ENCODE measurements around the gene CORO2A.

CORO2A gene

GRCh38 chr9:98192503-98193335 is at the start of gene CORO2A:
Gene CORO2A, minus strand, starts transcription at chr9:98192637. Its CDS starts 34,977 bp downstream, at chr9:98157660.
- peak; percentile 69 for DNase-seq (ENCODE audit: low spot score)

- DNase-seq (ENCODE audit: low spot score), result no peak
Observed at GRCh38 chr9:98241357-98242300, 49.2 kb upstream of the CORO2A start.

DNA sequence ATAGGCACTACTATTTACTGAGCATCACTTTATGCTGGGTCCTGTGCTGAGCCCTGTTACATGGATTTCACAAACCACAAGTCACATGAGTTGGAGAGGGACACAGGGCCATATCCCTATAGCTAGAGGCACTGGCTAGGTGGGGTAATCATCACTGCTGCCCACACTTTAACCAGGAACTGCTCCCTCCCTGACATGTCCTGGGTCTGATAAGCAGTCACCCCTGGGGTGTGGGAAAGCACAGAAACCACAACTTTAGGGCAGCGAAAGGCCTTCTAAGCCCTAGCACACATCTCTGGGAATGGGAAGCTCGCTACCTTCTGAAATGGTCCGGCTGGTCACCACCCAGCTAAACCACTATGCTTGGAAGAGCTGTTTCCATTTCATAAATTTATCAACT is 48.0 kb upstream of the CORO2A start:
- DNase-seq (ENCODE audit: low spot score), result no peak

GRCh38 chr9:98236901-98237487 is 44.6 kb upstream of the CORO2A start:
- no peak for DNase-seq (ENCODE audit: low spot score)

DNA sequence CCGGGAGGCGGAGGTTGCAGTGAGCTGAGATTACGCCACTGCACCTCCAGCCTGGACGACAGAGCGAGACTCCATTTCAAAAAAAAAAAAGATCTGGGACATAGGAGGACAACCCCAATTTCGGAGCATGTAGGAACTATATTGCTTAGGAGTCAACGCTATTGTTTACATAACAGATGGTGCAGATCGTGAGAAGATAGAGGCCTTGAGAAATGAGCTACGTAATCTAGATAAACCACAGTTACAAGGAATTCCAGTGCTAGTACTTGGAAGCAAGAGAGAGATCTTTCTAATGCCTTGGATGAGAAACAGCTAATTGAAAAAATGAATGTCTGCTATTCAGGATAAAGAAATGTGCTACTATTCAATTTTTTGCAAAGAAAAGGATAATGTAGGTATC is 42.7 kb upstream of the CORO2A start:
- DNase-seq (ENCODE audit: low spot score), result no peak

DNA sequence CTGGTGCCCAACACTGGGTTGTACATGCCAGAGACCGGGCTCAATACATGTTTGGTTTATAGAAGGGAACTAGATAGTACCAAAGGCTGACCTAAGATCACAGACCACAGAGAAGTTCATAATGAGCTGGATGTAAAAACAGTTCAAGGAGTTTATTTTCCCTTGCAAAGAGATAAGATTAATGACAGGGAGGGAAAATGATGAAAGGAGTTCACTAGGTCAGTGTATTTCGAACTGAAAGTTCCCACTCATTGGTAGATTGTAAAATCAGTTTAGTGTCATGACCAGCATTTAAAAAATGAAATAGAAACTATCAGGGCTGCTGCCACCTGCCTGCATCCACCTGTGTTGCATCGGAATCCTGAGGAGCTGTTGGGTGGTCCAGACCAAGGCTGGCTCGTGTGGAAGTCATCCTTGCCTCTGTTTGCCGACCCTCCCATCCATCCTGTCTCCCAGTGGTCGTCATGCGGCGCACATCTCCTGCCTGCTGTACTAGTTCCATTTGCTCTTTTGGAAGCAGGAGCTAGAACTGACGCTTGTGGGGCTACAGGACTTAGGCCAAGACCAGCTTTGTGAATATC is 41.9 kb upstream of the CORO2A start:
- DNase-seq (ENCODE audit: low spot score), result no peak

DNA sequence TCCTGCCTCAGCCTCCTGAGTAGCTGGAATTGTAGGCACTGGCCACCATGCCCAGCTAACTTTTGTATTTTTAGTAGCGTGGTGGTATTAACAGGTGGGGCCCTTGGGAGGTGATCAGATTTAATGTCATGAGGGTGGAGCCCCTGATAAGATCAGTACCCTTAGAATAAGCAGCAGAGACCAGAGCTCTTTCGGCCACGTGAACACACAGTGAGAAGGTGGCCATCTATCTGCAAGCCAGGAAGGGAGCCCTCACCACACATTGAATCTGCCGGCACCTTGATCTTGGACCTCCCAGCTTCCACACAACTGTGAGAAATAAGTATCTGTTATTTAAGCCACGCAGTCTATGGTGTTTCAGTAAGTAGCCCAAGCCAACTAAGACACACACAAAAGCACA is 40.5 kb upstream of the CORO2A start:
- no peak for DNase-seq (ENCODE audit: low spot score)

DNA sequence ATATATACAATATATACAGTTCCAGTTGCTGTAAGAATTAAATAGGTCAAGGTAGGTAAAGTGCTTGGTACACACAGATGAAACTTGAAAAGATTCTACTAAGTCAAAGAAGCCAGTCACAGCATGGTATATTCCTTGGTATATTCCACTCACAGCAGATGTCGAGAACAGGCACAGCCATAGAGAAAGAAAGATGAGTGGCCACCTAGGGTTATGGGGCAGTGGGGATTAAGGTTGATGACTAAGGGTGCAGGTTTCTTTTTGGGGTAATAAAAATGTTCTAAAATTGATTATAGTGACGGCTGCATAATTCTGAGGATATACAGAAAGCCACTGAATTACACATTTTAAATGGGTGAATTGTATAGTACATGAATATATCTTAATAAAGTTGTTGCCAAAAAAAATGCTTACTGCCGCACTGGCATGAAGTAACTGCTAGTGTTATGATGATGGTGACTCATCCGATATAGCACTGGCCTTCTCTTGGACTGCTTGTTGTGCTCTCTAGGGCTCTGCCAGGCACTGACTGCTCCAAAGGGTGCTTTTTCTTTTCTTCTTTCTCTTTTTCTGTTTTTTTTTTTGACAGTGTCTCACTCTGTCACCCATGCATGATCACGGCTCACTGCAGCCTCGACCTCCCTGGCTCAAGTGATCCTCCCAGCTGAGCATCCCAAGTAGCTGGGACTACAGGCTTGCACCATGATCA is 39.5 kb upstream of the CORO2A start:
- DNase-seq (ENCODE audit: low spot score), result no peak

DNA sequence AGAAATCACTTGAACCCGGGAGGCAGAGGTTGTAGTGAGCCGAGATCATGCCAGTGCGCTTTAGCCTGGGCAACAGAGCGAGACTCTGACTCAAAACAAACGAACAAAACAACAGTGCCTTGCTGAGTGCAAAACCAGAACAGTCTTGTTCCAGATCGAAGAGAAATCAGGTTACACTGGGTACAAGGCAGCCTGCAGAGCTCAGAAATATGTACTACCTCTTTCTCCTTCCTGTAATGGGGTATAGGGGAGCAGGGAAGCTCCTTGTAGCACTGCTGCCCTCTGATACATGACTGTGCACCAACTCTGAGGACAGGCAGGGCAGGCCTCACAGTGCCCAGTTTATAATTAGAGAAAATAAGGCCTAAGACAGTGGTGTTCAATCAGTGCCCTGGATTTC is 38.4 kb upstream of the CORO2A start:
- DNase-seq (ENCODE audit: low spot score), result no peak

DNA sequence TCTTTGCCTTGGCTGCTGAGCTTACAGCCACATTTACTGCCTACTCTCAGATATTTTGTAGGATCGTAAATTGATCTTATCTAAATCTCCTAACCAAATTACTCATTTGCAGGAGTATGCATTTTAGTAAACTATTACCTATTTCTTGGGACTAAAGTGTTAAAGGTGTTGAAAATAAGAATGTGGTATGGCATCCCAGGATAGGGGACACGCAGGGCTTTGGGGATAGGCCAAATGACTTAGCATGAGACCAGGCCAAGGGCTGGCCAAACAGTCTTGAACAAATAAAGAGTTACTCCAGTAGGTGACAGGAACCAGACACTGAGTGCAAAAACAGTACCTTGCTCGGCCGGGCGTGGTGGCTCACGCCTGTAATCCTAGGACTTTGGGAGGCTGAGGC is 37.9 kb upstream of the CORO2A start:
- DNase-seq (ENCODE audit: low spot score), result no peak

DNA sequence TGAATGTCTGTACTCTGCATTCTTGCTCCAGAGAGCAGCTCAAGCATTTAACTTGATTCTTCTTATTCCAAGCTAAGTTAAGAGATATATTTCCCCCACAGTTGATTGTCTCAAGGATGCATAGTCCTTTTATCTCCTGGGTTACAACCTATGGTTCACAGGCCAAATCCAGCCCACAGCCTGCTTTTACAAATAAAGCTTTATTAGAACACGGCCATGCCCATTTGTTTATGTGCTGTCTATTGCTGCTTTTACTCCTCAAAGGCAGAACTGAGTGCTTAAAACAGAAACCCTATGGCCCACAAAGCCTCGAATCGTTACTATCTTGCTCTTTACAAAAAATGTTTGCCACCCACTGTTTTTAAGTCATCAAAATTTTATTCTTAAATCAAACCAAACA is 37.2 kb upstream of the CORO2A start:
- no peak for DNase-seq (ENCODE audit: low spot score)

DNA sequence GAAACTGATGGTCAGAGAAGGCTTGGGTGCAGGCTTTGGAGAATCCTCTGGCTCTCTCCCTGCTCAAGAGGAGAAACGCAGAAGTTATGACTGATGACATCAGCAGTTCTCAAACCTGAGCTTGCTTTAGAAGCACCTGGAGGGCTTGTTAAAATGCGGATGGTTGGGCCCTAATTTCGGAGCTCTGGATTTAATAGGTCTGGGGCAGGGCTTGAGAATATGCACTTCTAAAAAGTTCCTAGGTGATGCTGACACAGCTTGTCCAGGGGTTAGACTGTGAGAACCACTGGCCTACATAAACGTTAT is 36.6 kb upstream of the CORO2A start:
- DNase-seq (ENCODE audit: low spot score), result no peak

DNA sequence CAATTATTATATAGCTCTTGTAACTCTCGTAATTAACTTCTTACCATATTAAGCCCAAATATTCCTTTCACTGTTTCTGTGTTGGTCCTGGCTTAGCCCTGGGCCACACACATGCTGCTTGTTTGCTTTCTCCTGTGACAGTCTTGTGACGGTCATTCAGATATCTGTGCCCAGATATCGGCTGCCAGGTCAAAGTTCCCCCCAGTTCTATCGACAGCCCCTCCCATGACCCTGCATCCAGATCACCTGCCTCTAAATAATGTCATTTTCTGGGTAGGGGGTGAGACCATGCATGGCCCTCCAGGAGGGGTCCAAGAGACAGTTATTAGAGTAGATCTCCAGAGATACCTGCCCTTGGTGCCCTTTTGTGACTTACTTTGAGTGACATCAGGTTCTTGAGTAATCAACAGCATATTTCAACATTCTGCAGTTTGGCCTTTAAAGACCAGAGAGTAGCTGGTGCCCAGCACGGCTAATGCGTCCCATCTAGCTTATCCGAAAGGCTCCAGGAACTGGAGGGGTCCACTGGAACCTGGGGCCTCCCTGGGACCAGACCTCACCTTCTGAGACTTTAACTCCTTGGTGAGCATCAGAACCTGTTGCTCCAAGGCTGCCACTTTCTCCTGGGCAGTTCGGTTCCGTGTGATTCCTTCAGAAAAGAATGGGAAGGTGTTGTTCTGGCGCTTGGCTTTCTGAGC is 36.1 kb upstream of the CORO2A start:
- no peak for DNase-seq (ENCODE audit: low spot score)

- no peak for DNase-seq (ENCODE audit: low spot score)
Observed at GRCh38 chr9:98227883-98228282, 35.4 kb upstream of the CORO2A start.

- no peak for DNase-seq (ENCODE audit: low spot score)
Observed at GRCh38 chr9:98226957-98227356, 34.5 kb upstream of the CORO2A start.

GRCh38 chr9:98226516-98226915 is 34.1 kb upstream of the CORO2A start:
- DNase-seq (ENCODE audit: low spot score), result no peak

GRCh38 chr9:98225015-98225442 is 32.6 kb upstream of the CORO2A start:
- no peak for DNase-seq (ENCODE audit: low spot score)

DNA sequence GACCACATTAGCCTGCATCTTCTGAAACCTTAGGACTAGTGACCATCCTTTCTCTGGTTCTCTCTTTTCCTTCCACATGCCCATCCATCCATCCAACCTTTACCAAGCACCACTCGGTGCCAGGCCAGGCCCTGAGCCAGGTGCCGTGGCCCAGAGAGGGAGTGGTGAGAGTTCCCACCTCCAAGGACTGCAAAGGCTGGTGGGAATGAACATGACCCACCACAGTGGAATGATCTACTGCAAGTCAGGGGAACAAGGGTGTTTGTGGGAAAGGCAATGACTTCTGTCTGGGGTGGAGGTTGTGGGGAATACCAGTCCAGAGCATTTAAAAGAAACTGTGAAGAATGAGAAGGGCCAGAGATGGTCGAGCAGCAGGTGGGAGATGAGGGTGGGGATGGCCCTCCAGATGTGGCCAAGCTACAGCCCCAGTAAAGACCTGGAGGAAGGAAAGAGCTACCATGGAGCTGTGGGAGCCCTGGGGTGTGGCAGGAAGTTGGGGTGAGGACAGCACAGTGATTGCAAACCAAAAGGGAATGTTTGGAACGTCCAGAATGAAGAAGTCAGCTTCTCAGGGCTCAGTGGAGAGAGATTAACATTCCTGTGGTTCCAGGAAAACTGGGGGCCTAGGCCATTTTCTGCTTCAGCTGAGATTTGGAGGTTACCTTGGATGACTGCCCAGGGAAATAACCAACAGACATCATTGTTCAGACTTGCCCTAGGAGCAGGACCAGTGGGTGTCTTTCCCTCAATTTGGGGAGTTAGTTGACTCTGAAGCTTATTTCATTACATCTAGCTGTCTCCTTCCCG is 30.7 kb upstream of the CORO2A start:
- DNase-seq (ENCODE audit: low spot score), result no peak

DNA sequence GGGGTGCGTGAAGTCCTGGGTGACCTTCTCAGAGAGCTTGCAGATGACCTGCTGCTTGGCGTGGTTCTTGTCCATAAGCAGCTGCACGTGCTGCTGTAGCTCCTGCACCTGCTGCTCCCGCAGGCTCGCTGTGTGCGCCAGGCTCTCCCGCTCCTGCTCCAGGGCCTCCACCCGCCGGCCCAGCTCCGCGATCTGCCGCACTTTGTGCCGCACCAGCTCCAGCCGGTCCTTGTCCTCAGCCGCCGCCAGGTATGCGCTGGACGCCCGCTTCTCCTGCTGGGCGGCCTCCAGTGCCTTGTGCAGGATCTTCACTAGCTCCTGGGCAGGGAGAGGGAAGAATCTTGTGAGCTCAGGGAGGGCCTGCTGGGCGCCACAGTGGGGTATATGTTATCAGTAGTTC is 28.5 kb upstream of the CORO2A start:
- no peak for DNase-seq (ENCODE audit: low spot score)

- no peak for DNase-seq (ENCODE audit: low spot score)
Observed at GRCh38 chr9:98219794-98220370, 27.4 kb upstream of the CORO2A start.

All from CD4-positive, alpha-beta T cell treated with Interleukin-6 at 100 ng/mL for 8 hours (primary cell).